ENCODE measurements around the gene PLA2G10. TPM values are rescaled to one million over a fixed set of nuclear protein-coding genes. Genes with fewer than 3 reads are reported as not detected.

Gene PLA2G10
- total and polyA plus RNA-seq, 9 of the 15 experiments (the other 6 are each of a cell fraction or from before 2014, with no cell fraction given), result not detected

GRCh38 chr16:14632693-14633569, 61.2 kb downstream of the PLA2G10 start, which contains the start of gene BFAR (continued):
- TF ChIP-seq CCNT2 (IDR thresholded peaks at IDR 0.05; ENCODE audit: borderline replicate concordance, extremely low read depth, insufficient read length, low read depth, low read length) (peak; percentile 29), PHF20 (IDR thresholded peaks at IDR 0.05; ENCODE audit: partially characterized antibody) (peak; percentile 73), ZFP30 (CRISPR knock-in tag; IDR thresholded peaks at IDR 0.05; ENCODE audit: borderline replicate concordance) (no peak), ZNF740 (CRISPR knock-in tag; IDR thresholded peaks at IDR 0.05) (peak; percentile 88; the same call in 1 of the 2 replicates), ZNF740 (tag; IDR thresholded peaks at IDR 0.05) (peak in 1 of 2 experiments; percentile 80; a peak in 1 of 4 replicates), CTBP1 (IDR thresholded peaks at IDR 0.05; ENCODE audit: borderline replicate concordance) (0 out of 2 replicates have a peak, but pooled peaks have one; percentile 32), ETS1 (conservative IDR thresholded peaks at IDR 0.05; ENCODE audit: control insufficient read depth, low read depth, low read length) (peak; percentile 70; the same call in 1 of the 2 replicates), NRF1 (conservative IDR thresholded peaks at IDR 0.05 in 1 of 2, IDR thresholded peaks at IDR 0.05 in 1 of 2) (peak; percentile 84 to 88), CGGBP1 (CRISPR knock-in tag; IDR thresholded peaks at IDR 0.05) (no peak)
